Forelimb muscle (tissue), 1 donor: ENCODE measurements around the gene BTG3. TPM values are rescaled to one million over a fixed set of nuclear protein-coding genes. Genes with fewer than 3 reads are reported as not detected.

ENCODE experiments used
- polyA plus RNA-seq: library from polyadenylated mRNA; unstranded; fragments of 120-200 nt; gene quantifications from one replicate; pipeline ENCODE4 v1.2.1, GENCODE V29; 2013; ENCODE audit not compliant: insufficient read length

Gene BTG3
- polyA plus RNA-seq, 1 donor, result 32.2 TPM

Other genes with a start within 250 kb of the BTG3 start
- 0.51 TPM for gene CXADR, start 99.9 kb downstream of the BTG3 start, polyA plus RNA-seq
- 15.2 TPM for gene C21orf91, start 206.5 kb upstream of the BTG3 start, polyA plus RNA-seq